Chondrocyte (in vitro differentiated cells): ENCODE results near the gene OR2V2. TPM values are rescaled to one million over a fixed set of nuclear protein-coding genes. Genes with fewer than 3 reads are reported as not detected.

Source experiments
- DNase-seq: peaks from one replicate; pipeline ENCODE4 v3.0.0; 2021; ENCODE audit warnings: mixed read lengths, low spot score
- H3K27ac Mint-ChIP-seq: one replicate; pipeline ENCODE4 v1.8.0; 2021; ENCODE audit warnings: mild to moderate bottlenecking, moderate library complexity, mixed read lengths; ENCODE audit not compliant: unreplicated experiment
- H3K27me3 Mint-ChIP-seq: 2 replicates; pipeline ENCODE4 v1.8.0; 2021; ENCODE audit warnings: low read depth, mixed read lengths
- H3K36me3 Mint-ChIP-seq: 2 replicates; pipeline ENCODE4 v1.8.0; 2021; ENCODE audit warnings: low read depth, mixed read lengths
- H3K4me1 Mint-ChIP-seq: 2 replicates; pipeline ENCODE4 v1.8.0; 2021; ENCODE audit warnings: low read depth, mild to moderate bottlenecking, mixed read lengths
- H3K4me3 Mint-ChIP-seq: one replicate; pipeline ENCODE4 v1.8.0; 2021; ENCODE audit warnings: mild to moderate bottlenecking, moderate library complexity, mixed read lengths; ENCODE audit not compliant: unreplicated experiment
- H3K9me3 Mint-ChIP-seq: 2 replicates; pipeline ENCODE4 v1.8.0; 2021; ENCODE audit warnings: low read depth, mixed read lengths
- CTCF ChIP-seq: fragments of 200-600 bp; sonication (generic); IDR thresholded peaks from 2 replicates; pipeline ENCODE4 v1.5.0; 2021; ENCODE audit warnings: antibody characterized with exemption, mild to moderate bottlenecking, moderate library complexity
- total RNA-seq: library from RNA; stranded (reverse); gene quantifications from 3 replicates; pipeline ENCODE4 v1.2.1, GENCODE V29; 2021

OR2V2 gene
- total RNA-seq, 1 donor from 2014 or later, result not detected

- no peaks in the 10 kb centered on the region for H3K9me3 Mint-ChIP-seq
- DNase-seq, result no peak
- no peak within 1 kb of the TSS for H3K27ac Mint-ChIP-seq
- H3K4me3 Mint-ChIP-seq, result no peak within 1 kb of the TSS
- H3K27me3 Mint-ChIP-seq, result peaks cover 34% of the 10 kb centered on the region
- H3K4me1 Mint-ChIP-seq, result peaks cover 11% of the 10 kb centered on the region
- no peaks in the 10 kb centered on the region for H3K36me3 Mint-ChIP-seq
- TF ChIP-seq CTCF, result no peak
Measured at GRCh38 chr5:181130832-181131496, 16.4 kb upstream of the OR2V2 start, which contains the start of gene OR2V1. Gene OR2V1 (minus strand): TSS chr5:181131169. CDS start chr5:181125304, 5,865 bp downstream.

GRCh38 chr5:181131514-181131913 lies 15.9 kb upstream of the OR2V2 start:
- TF ChIP-seq CTCF, result no peak
- no peaks in the 10 kb centered on the region for H3K9me3 Mint-ChIP-seq
- no peak overlapping the region for H3K4me3 Mint-ChIP-seq
- no peaks in the 10 kb centered on the region for H3K36me3 Mint-ChIP-seq
- no peak overlapping the region for H3K27ac Mint-ChIP-seq
- H3K27me3 Mint-ChIP-seq, result peaks cover 32% of the 10 kb centered on the region
- peaks cover 11% of the 10 kb centered on the region for H3K4me1 Mint-ChIP-seq
- DNase-seq, result no peak

GRCh38 chr5:181133083-181133482 lies 14.3 kb upstream of the OR2V2 start:
- Mint-ChIP-seq H3K36me3 (no peaks in the 10 kb centered on the region), H3K4me1 (peaks cover 11% of the 10 kb centered on the region), H3K27ac (no peak overlapping the region), H3K4me3 (no peak overlapping the region), H3K9me3 (peaks cover 2% of the 10 kb centered on the region), H3K27me3 (peaks cover 24% of the 10 kb centered on the region)
- no peak for DNase-seq
- no peak for TF ChIP-seq CTCF

GRCh38 chr5:181133610-181134231 lies 13.7 kb upstream of the OR2V2 start:
- Mint-ChIP-seq H3K27me3 (peaks cover 17% of the 10 kb centered on the region), H3K27ac (peak overlapping the region; percentile 51), H3K36me3 (no peaks in the 10 kb centered on the region), H3K4me3 (no peak overlapping the region), H3K4me1 (peaks cover 11% of the 10 kb centered on the region), H3K9me3 (peaks cover 2% of the 10 kb centered on the region)
- no peak for TF ChIP-seq CTCF
- no peak for DNase-seq

- Mint-ChIP-seq H3K27me3 (peaks cover 12% of the 10 kb centered on the region), H3K36me3 (no peaks in the 10 kb centered on the region), H3K4me1 (peaks cover 11% of the 10 kb centered on the region), H3K27ac (no peak overlapping the region), H3K9me3 (peaks cover 2% of the 10 kb centered on the region), H3K4me3 (no peak overlapping the region)
- no peak for TF ChIP-seq CTCF
- no peak for DNase-seq
Measured at GRCh38 chr5:181134259-181134658, 13.1 kb upstream of the OR2V2 start.
